NCI-H2196 treated with DMSO at 0.1 percent for 48 hours (cell line): Measurements from ENCODE around the gene MYO1E.
"Not testable (repeated sequence)": the region's sequence is repeated elsewhere in the genome, so short reads cannot be mapped to it uniquely, and the experiment has no call there.

Experiments
- DNase-seq: peaks from one replicate; lab custom pipeline; 2025; ENCODE audit not compliant: unreplicated experiment; lab: John Stamatoyannopoulos, UW

MYO1E gene

DNA sequence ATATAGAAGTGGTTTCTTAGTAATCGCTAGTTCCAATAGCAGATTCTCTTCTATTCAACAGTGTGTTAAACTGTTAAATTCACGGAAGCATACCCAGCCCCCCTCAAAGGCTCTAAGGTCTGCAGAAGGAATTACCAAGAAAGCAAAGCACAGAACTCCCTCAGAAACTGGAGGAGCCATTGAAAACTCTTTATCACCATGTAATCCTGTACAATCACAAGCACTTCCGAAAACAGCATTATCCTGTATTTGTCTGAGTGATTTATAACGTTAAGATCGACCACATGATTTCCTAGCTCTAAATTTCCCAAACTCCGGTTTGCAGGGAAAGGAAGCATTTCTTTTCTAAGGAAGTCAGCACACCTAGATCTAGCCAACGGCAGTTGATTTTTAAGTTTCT is 20.0 kb downstream of the MYO1E start:
- DNase-seq: no peak

- no peak for DNase-seq
Measured at GRCh38 chr15:59352189-59352588, 20.5 kb downstream of the MYO1E start.

DNA sequence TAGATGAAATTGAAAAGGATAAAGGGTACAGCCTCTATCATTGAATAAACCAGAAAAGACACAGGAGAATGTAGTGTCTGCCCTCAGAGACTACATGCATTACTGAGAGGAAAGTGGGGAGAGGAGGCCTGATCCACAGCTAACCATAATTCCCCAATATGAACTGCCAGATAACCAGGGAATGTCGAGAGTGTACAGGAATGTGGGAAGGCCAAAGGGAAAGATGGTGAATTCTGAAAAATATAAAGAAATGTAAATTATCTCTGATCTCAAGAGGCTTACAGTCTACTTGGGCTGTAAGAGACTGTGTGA is 22.3 kb downstream of the MYO1E start:
- DNase-seq: no peak

- no peak for DNase-seq
Measured at GRCh38 chr15:59349680-59350420, 22.8 kb downstream of the MYO1E start.

DNA sequence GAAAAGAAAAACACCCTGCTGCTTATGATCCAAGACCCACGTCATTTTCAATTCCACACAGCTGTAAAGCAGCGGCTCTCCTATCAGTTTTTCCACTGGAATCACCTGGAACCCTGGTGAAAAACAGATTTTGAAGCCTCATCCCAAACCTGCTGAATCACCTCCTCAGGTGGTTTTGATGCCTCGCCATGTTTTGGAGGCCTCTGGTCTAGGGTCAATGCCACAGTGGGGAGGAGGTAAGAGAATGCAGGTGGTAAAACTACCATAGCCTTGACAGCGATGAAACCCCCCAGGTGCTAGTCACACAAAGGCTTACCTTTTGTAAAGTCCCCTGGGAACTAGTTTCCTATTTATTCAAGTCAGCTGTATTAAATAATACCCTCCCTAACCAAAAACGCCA is 24.8 kb downstream of the MYO1E start:
- DNase-seq: no peak

GRCh38 chr15:59346951-59347350 is 25.7 kb downstream of the MYO1E start:
- DNase-seq: no peak

DNA sequence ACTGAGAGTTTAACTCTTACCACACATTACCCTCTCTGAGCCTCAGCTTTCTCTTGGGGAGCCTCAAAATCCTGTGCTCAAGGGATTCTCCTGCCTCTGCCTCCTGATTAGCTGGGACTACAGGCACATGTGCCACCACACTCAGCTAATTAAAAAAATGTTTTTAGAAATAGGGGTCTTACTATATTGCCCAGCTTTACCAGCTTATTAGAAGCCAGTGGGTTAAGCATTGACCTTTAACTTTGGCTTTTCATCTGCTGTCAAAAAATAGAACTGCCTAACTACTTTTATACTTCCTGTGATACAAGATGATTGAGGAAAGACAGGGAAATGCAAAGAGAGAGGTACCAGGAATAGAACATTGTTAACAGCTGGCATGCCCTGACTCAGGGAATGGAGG is 27.3 kb downstream of the MYO1E start:
- no peak for DNase-seq

DNA sequence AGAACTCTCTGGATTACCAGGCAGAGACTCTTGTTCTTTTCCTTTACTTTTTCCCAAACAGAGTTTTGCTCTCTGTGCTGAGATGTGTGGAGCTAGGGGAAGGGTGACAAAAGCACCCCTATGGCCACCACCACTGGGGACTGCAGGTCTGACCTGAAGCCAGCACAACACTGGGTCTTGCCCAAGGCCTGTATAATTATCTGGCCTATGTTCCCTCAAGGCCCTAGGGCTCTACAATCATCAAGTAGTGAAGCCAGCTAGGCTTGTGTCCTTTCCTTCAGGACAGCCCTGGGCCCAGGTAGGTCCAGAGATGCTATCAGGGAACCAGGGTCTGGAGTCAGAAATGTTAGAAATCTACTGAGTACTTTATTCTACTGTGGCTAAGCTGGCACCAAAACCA is 28.4 kb downstream of the MYO1E start:
- no peak for DNase-seq

DNA sequence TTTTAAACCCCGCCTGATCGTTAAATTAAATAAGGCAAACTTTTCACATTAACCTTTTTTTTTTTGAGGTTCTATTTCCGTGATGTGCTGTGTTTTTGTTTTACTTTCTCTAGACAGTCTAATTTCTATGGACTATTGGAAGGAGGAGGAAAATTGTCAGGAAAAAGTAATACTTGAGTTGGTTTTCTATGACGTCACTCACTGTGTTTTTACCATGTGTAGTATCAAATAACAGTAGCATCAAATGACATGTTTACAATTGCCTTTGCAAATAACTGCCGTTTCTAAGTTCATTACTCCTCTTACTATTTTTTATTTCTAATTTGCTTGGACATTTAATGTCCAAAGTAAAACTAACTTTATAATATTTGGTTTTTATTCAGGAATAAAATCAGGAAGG is 32.3 kb downstream of the MYO1E start:
- no peak for DNase-seq

DNA sequence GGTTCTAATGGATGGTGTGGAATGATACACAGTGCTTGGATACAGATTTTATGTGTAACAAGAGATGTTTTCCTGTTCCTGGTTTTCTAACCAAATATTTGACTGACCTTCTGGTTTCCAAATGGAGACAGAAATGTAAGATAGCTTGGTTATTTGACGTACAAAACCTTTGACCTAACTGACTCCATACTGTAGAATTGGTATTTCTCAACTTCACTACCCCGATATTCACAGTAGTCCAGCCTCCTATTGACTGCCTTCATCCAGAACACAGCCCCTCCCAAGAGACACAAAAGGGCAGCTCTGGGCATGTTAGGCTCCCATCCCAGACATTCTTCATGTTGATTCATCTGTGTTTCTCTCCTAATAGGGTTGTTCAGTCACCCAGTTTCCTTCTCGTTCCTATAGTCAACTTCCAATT is 33.4 kb downstream of the MYO1E start:
- DNase-seq: no peak

DNA sequence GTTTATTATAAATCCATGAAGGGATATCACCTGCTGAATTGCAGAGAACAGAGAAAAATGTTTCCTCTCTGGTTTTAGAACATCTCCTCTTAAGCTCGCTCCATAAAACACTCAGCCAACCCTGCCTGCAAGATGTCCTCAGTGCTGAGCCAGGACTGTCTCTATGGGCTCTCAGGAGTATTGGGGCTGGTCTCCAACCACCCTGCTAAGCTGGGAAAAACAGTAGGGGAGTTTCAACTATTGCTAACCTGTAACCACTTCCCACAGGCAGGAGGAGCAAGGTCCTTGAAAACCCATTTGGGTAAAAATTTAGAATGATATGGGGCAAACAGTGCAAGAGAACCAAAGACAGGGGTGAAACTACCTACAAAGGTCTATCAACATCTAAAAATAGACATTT is 34.3 kb downstream of the MYO1E start:
- no peak for DNase-seq

- DNase-seq: not testable (repeated sequence)
Measured at GRCh38 chr15:59336725-59337124, 35.9 kb downstream of the MYO1E start.

GRCh38 chr15:59335207-59335786 is 37.4 kb downstream of the MYO1E start:
- no peak for DNase-seq

- DNase-seq: no peak
Measured at GRCh38 chr15:59334076-59334415, 38.6 kb downstream of the MYO1E start.

- DNase-seq: no peak
Measured at GRCh38 chr15:59333401-59334075, 39.1 kb downstream of the MYO1E start.

GRCh38 chr15:59332009-59332408 is 40.7 kb downstream of the MYO1E start:
- no peak for DNase-seq

- DNase-seq: no peak
Measured at GRCh38 chr15:59330649-59331048, 42.0 kb downstream of the MYO1E start.

DNA sequence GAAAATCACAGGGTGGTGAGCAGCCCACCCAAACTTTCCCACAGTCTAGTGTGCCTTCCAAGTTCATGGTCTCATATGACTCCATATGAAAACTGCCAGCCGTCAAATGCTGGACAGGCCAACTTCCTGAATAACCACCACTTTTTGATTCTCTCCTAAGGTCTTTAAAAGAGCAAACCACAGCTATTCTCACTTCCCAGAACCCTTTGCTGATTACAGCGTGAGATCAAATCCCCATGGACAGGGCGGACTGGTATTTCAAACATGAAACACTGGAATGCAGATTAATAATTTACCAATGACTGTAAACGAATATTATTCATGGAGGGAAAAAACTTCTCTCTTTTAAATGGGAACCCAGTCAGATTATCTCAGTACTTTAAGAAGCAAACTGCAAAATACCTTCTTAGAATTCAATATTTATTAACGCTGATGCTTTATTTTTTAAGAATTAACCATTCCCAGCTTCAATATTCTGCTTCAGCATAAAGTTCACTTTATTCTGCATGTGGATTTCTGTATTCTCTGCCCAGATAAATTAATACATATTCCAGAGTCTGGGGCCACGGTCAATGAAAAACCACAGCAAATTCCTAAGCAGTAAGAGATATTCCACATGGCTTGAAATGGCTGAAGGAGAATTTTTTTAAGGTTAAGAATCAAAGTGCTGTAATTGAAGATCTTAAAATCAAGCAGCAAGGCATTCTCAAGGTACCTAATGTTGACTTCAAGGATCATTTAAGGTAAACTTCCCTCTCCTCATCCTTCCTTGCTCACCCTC is 42.9 kb downstream of the MYO1E start:
- no peak for DNase-seq

DNA sequence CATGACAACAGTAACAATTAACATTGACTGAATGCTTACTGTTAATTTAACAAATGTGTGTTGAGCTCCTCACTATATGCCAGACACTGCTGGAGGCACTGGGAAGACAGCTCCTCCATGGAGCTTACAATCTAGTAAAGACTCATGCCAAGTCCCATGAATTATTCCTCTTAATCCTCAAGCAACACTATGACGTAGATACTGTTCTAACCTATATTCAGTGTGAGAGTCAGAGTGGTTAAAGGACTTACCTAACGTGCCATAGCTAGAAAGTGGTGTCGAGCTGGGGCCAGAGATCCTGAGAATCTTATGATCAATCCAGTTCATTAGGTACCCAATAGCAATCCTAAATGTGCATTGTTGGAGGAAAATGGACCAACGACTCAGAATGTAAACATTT is 43.6 kb downstream of the MYO1E start:
- DNase-seq: no peak

GRCh38 chr15:59327942-59328341 is 44.7 kb downstream of the MYO1E start:
- no peak for DNase-seq

- DNase-seq: no peak
Measured at GRCh38 chr15:59326856-59327255, 45.8 kb downstream of the MYO1E start.
